Esophagus (tissue), 2 donors: Measurements from ENCODE around the gene MAML1. TPM values are rescaled to one million over a fixed set of nuclear protein-coding genes. Genes with fewer than 3 reads are reported as not detected.
A peak's percentile ranks its signal among the peaks of the same experiment; 100 is the strongest.

ENCODE experiments used
- H3K27ac ChIP-seq, 2 donors: one replicate each; pipeline ENCODE4 v1.5.1; 2013; ENCODE audit warnings: low read depth in 2 of 2, mild to moderate bottlenecking in 2 of 2, inconsistent platforms in 1 of 2, low read length in 1 of 2, moderate library complexity in 1 of 2
- H3K27me3 ChIP-seq, 2 donors: one replicate each; pipeline ENCODE4 v1.6.1; 2013; ENCODE audit warnings: low read length in 2 of 2, control low read depth in 1 of 2, mild to moderate bottlenecking in 1 of 2; ENCODE audit not compliant: insufficient read depth in 2 of 2, control insufficient read depth in 1 of 2
- H3K36me3 ChIP-seq, 2 donors: one replicate each; pipeline ENCODE4 v1.6.1; 2013; ENCODE audit warnings: low read length in 1 of 2; ENCODE audit not compliant: control insufficient read depth in 2 of 2, insufficient read depth in 2 of 2
- H3K4me1 ChIP-seq, 2 donors: one replicate each; pipeline ENCODE4 v1.6.1; 2013; ENCODE audit warnings: low read length in 1 of 2; ENCODE audit not compliant: control insufficient read depth in 2 of 2, insufficient read depth in 2 of 2
- H3K4me3 ChIP-seq, 2 donors: one replicate each; pipeline ENCODE4 v1.5.1; 2013; ENCODE audit warnings: low read length in 2 of 2, mild to moderate bottlenecking in 2 of 2, low read depth in 1 of 2, moderate library complexity in 1 of 2
- H3K9me3 ChIP-seq, 2 donors: one replicate each; pipeline ENCODE4 v1.6.1; 2013; ENCODE audit warnings: mild to moderate bottlenecking in 2 of 2, low read depth in 1 of 2, low read length in 1 of 2, moderate library complexity in 1 of 2; ENCODE audit not compliant: control insufficient read depth in 2 of 2, insufficient read depth in 1 of 2
- WGBS, 2 donors: extraction: QIAGEN DNeasy Blood & Tissue Kit; methylation state at CpG; one replicate each; pipeline ENCODE4 v1.1.7; 2013; 5-methylcytosine and 5-hydroxymethylcytosine counted together
- polyA plus RNA-seq, 2 donors: library from polyadenylated mRNA; stranded (reverse); fragments of 200-250 nt; gene quantifications; one replicate each; pipeline ENCODE4 v1.2.3, GENCODE V29; 2013
- donor health status: healthy with polysubstance abuse.
- donor health status: Bipolar disorder and iron deficiency.

Gene MAML1
- polyA plus RNA-seq, 2 donors = 7.1 to 7.9 TPM

- Histone ChIP-seq H3K27ac (no peak overlapping the region), H3K9me3 (no peaks in the 10 kb centered on the region), H3K27me3 (no peaks in the 10 kb centered on the region), H3K36me3 (no peaks in the 10 kb centered on the region), H3K4me3 (no peak overlapping the region), H3K4me1 (no peaks in the 10 kb centered on the region)
- 47 to 62% methylated on average over 2 of the region's 2 CpGs for WGBS, 2 donors
Measured at GRCh38 chr5:179755022-179755421, 22.4 kb downstream of the MAML1 start.

DNA sequence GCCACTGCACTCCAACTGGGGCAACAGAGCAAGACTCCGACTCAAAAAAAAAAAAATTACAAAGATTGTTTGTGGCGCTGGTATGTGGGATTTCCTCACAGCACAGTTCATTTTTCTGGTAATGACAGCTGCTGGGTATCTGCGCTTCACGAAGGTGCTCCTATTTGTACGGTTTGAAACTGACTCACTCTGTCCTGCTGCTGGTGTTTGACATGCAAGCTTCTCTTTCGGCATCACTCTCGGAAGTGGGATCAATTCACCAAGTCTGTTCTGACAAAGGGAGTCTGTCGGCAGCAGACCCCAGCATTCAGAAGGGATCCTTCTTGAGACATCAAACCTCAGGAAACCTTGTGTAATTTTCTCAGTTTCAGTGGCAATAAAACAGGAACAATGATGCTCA is 26.3 kb downstream of the MAML1 start:
- Histone ChIP-seq H3K9me3 (no peaks in the 10 kb centered on the region), H3K27me3 (no peaks in the 10 kb centered on the region), H3K27ac (no peak overlapping the region), H3K4me3 (no peak overlapping the region), H3K4me1 (peaks cover 7% of the 10 kb centered on the region in 2 donors), H3K36me3 (no peaks in the 10 kb centered on the region)
- WGBS, 2 donors = 86 to 88% methylated on average over 8 of the region's 8 CpGs

- WGBS, 2 donors = 85 to 87% methylated on average over 9 of the region's 9 CpGs
- Histone ChIP-seq H3K27ac (no peak overlapping the region), H3K27me3 (no peaks in the 10 kb centered on the region), H3K4me3 (no peak overlapping the region), H3K36me3 (no peaks in the 10 kb centered on the region), H3K9me3 (no peaks in the 10 kb centered on the region), H3K4me1 (peaks cover 7 to 8% of the 10 kb centered on the region in 2 donors)
Measured at GRCh38 chr5:179759581-179760551, 27.2 kb downstream of the MAML1 start.

GRCh38 chr5:179762079-179762780 is 29.6 kb downstream of the MAML1 start:
- peaks cover 9 to 12% of the 10 kb centered on the region in 2 donors for H3K4me1 ChIP-seq
- 33 to 42% methylated on average over 10 of the region's 10 CpGs for WGBS, 2 donors
- H3K27ac ChIP-seq = peak overlapping the region; percentile 22 to 70
- H3K4me3 ChIP-seq = no peak overlapping the region
- H3K9me3 ChIP-seq = no peaks in the 10 kb centered on the region
- H3K36me3 ChIP-seq = peaks cover 0 to 15% of the 10 kb centered on the region in 2 donors
- H3K27me3 ChIP-seq = no peaks in the 10 kb centered on the region

DNA sequence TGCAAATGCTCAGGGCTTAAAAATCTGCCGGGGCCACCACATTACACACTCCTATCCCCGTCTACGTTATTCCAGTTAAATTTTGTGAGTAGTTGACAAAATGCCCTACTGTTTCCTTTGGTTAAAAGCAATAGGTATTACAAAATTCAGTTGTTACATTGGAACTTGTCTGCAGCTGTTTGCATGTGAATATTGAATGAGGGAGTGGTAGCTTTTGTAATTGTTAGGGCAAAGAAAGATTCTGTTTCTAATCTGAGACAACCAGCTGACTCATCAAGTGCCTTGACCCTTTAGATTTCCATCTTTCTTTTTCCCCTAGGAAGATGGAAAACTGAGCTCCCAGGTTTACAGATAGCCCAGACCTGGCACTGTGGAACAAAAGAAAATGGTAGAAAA is 30.2 kb downstream of the MAML1 start:
- no peaks in the 10 kb centered on the region for H3K27me3 ChIP-seq
- WGBS, 2 donors = 13 to 28% methylated on average over 3 of the region's 3 CpGs
- H3K9me3 ChIP-seq = no peaks in the 10 kb centered on the region
- peak overlapping the region; percentile 22 to 70 for H3K27ac ChIP-seq
- H3K4me1 ChIP-seq = peaks cover 9 to 12% of the 10 kb centered on the region in 2 donors
- no peak overlapping the region for H3K4me3 ChIP-seq
- H3K36me3 ChIP-seq = peaks cover 0 to 17% of the 10 kb centered on the region in 2 donors

DNA sequence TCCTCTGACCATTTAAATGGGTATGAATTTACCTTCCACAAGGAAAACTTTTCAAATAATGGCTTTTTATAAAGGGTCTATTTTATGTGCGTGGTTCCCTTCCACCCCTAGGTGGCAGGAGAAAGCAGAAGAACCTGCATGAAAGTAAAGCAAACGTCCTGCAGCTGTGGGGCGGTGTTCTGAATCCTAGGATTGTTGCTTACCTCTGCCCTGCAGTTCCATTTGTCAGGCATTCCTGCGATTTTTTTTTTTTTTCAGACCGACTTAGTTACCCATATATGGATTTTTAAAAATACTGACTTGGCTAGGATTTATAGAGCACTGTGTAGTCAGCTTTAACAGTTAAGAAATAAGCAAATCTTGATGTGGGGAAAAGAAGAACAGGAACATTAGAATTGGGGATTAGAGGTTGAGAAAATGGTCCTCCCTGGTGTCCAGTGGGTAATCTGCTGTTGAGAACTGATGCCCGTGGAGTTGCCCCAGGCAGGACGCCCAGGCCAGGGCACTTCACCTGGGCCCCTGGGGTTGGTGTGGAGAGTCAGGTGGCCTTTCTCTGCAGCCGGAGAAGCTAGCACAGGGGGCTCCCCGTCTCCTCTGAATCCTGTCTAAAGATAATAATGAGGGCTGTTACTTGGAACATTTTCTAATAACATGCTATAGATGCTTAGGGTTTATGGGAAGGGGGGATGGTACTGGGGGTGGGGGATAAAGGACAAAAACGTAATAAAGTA is 30.8 kb downstream of the MAML1 start:
- H3K27me3 ChIP-seq = no peaks in the 10 kb centered on the region
- 24 to 26% methylated on average over 10 of the region's 10 CpGs for WGBS, 2 donors
- H3K4me1 ChIP-seq = peaks cover 9 to 12% of the 10 kb centered on the region in 2 donors
- H3K4me3 ChIP-seq = no peak overlapping the region
- no peaks in the 10 kb centered on the region for H3K9me3 ChIP-seq
- no peak overlapping the region for H3K27ac ChIP-seq
- H3K36me3 ChIP-seq = peaks cover 0 to 17% of the 10 kb centered on the region in 2 donors

DNA sequence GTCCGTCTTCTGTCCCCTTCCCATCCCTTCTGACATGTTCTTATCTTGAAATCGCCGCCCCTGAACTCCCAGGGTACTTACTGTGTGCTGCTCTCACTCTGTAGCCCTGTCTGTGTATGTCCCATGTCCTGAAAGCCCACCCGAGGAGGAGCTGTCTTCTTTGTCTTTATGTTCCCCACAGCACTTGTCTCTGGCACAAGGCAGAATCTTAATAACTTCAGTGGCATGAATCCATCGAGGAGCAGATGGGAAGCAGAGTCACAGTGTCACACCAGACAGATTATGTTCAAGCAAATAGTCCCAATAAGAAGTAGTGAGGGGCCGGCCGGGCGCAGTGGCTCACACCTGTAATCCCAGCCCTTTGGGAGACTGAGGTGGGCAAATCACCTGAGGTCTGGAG is 31.4 kb downstream of the MAML1 start:
- H3K36me3 ChIP-seq = peaks cover 0 to 21% of the 10 kb centered on the region in 2 donors
- 70 to 72% methylated on average over 8 of the region's 8 CpGs for WGBS, 2 donors
- peak overlapping the region in 1 of 2 donors; percentile 11 for H3K27ac ChIP-seq
- H3K4me1 ChIP-seq = peaks cover 9 to 12% of the 10 kb centered on the region in 2 donors
- no peaks in the 10 kb centered on the region for H3K9me3 ChIP-seq
- H3K4me3 ChIP-seq = no peak overlapping the region
- H3K27me3 ChIP-seq = no peaks in the 10 kb centered on the region

- Histone ChIP-seq H3K4me3 (no peak overlapping the region), H3K27me3 (no peaks in the 10 kb centered on the region)
Measured at GRCh38 chr5:179765400-179765799, 32.8 kb downstream of the MAML1 start.

DNA sequence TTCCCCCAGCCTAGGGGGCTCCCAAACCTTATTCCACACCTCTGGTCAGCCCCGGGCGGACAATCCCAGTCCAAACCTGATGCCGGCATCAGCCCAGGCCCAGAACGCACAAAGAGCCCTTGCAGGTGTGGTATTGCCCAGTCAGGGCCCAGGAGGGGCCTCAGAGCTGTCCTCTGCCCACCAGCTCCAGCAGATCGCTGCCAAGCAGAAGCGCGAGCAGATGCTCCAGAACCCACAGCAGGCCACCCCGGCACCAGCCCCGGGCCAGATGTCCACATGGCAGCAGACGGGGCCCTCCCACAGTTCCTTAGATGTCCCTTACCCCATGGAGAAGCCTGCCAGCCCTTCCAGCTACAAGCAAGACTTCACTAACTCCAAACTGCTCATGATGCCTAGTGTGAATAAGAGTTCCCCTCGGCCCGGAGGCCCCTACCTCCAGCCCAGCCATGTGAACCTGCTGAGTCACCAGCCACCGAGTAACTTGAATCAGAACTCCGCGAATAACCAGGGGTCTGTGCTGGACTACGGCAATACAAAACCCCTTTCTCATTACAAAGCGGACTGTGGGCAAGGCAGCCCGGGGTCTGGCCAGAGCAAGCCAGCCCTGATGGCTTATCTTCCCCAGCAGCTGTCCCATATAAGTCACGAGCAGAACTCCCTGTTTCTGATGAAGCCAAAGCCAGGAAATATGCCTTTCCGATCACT is 33.6 kb downstream of the MAML1 start:
- peaks cover 9 to 12% of the 10 kb centered on the region in 2 donors for H3K4me1 ChIP-seq
- WGBS, 2 donors = 82 to 87% methylated on average over 20 of the region's 20 CpGs

More at GRCh38 chr5:179765400-179765799, 32.8 kb downstream of the MAML1 start:
- Histone ChIP-seq H3K36me3 (peaks cover 2 to 29% of the 10 kb centered on the region in 2 donors), H3K27ac (no peak overlapping the region), H3K4me1 (peaks cover 9 to 12% of the 10 kb centered on the region in 2 donors), H3K9me3 (no peaks in the 10 kb centered on the region)
- 53 to 59% methylated on average over 13 of the region's 13 CpGs for WGBS, 2 donors

More for the DNA sequence above, 33.6 kb downstream of the MAML1 start:
- H3K36me3 ChIP-seq = peaks cover 4 to 32% of the 10 kb centered on the region in 2 donors
- H3K27me3 ChIP-seq = no peaks in the 10 kb centered on the region
- H3K9me3 ChIP-seq = no peaks in the 10 kb centered on the region
- H3K4me3 ChIP-seq = no peak overlapping the region
- H3K27ac ChIP-seq = peak overlapping the region in 1 of 2 donors; percentile 5
